GM18505 (cell line): ENCODE measurements around the gene RASL10A.

Experiments used
- ATAC-seq: cut with Tn5 transposase; IDR thresholded peaks from one replicate; pipeline ENCODE4 v1.9.1; 2021; ENCODE audit not compliant: unreplicated experiment
- POLR2A ChIP-seq: IDR thresholded peaks from 4 replicates; pipeline ENCODE4 v1.6.1; 2011; ENCODE audit warnings: borderline replicate concordance; ENCODE audit not compliant: insufficient read depth, insufficient read length; ENCODE audit errors: extremely low read depth

The RASL10A gene

DNA sequence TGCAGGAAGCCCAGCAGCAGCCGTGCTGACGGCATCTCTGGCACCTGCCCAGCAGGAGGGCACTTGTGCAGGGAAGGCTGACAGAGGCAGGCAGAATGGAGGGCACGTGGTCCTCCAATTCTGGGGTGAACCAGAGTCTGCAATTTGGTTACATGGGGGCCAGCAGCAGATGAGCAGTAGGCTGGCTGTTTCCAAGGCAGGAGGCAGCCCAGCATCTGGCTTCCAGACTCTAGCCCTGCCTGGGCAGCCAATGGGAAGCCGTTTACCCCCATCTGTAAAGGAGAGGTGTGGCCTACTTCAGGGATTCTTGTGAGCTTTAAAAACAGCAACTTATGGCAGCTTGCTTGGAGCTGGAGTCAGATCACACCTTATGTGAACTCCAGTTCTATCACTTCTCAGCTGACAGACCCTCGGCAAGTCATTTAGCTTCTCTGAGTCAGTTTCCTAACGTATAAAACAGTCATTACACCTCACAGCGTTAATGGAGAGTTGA, 27.9 kb upstream of the RASL10A start:
- no peak for ATAC-seq
- TF ChIP-seq POLR2A = no peak

DNA sequence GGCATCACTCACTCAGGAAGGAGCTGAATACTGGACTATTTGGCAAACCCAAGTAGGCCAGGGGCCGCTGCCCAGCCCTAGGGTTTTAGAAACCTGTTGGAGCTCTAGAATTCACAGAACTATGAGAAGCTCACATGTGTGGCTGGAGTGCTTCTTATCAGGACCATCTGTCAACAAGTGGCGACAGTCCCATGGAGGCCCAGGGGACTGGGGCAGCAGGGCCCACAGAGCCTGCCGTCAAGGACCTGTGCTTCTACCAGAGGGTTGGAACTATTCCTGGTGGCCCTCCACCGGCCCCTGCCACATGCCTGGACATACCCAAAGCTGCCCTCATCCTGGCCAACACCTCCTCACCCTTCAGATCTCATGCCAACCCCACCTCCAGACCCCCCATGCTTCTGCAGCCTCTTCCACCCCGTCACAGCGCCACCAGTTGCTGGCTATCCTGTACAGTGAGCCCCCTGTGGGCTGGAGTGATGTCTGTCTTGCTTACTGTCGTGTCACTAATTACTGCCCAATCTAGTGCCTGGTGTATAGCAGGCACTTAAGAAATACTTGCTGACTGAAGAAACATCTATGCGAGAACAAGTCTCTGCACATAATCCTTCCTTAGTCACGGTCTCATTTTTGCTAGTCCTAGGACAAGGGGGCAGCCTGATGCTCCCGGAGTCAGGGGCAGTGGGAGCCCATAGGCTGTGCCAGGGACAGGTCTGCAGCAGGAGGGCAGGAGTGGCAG, 27.2 kb upstream of the RASL10A start:
- no peak for TF ChIP-seq POLR2A
- no peak for ATAC-seq

- no peak for TF ChIP-seq POLR2A
- no peak for ATAC-seq
Measured at GRCh38 chr22:29342177-29342576, 26.7 kb upstream of the RASL10A start.

DNA sequence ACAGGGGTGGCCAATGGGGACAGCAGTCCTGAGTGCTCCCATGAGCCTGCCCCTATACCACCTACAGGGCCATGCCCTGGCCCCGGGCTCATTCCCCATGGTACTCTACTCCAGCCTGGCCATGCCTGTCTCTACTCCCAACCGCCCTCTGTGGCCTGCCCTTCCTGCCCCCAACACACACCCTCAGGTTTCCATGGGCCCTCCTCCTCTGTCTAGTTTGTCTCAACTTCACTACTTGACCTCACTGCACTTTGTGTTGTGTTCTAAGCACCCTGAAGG, 26.3 kb upstream of the RASL10A start:
- ATAC-seq = no peak
- TF ChIP-seq POLR2A = no peak

DNA sequence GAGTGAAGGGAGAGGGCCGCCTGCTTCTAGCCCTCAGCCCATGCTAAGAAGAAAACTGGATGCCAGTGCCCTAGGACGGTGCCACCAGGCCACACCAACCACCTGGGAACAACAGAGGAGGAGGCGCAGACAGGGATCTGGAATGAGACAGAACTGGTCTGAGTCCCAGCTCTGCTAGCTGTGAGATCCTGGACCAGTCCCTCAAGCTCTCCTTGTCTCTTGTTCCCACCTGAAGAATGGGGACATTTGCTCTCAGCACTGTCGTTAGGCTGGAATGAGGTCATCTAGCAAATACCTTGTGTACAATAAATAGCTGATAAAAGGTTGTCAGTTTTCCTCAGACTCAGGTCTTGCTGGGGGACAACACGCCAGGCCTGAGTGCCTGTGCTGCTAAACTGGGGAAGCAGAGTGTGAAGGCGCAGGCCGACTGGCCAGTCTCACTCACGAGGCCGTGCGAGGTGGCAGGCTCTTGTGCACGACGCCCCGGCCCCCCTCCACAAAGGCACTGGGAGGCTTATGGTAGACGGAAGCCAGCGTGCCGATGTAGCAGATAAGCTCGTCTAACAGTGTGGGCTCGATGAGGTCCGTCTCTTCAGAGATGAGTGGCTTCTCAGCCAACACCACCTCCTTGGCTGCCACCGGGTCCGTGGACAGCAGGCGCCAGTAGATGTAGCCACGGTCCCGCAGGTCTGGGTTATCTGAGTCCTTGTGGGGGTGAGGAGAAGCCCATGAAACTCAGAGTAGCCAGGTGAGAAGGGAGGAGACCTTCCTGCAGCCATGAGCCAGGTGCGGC, 25.8 kb upstream of the RASL10A start:
- no peak for TF ChIP-seq POLR2A
- no peak for ATAC-seq

GRCh38 chr22:29340566-29340965, 25.1 kb upstream of the RASL10A start:
- no peak for TF ChIP-seq POLR2A

GRCh38 chr22:29339381-29340235, 24.1 kb upstream of the RASL10A start:
- ATAC-seq = no peak
- TF ChIP-seq POLR2A = no peak

More at GRCh38 chr22:29340566-29340965, 25.1 kb upstream of the RASL10A start:
- ATAC-seq = no peak

DNA sequence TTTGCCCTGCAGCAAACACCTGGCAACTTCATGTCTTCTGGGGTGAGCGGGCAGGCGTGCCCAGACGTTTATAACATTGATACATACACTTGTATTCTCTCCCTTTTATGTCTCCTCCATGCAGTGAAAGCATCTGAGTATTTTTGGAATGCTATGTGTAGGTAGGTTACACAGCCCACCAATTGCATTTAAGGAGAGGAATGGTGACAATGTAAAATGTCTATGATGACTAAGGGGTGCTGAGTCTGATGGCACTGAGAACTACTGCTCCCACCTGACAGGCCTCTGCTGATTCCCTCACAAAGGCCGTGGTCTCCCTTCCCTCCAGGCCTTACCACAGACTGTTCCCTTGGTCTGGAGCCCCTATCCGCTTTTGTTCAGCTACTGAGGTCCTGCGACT, 22.9 kb upstream of the RASL10A start:
- no peak for ATAC-seq
- TF ChIP-seq POLR2A = no peak

- TF ChIP-seq POLR2A = no peak
- no peak for ATAC-seq
Measured at GRCh38 chr22:29337631-29338284, 22.3 kb upstream of the RASL10A start.

GRCh38 chr22:29336751-29337490, 21.4 kb upstream of the RASL10A start:
- TF ChIP-seq POLR2A = no peak

DNA sequence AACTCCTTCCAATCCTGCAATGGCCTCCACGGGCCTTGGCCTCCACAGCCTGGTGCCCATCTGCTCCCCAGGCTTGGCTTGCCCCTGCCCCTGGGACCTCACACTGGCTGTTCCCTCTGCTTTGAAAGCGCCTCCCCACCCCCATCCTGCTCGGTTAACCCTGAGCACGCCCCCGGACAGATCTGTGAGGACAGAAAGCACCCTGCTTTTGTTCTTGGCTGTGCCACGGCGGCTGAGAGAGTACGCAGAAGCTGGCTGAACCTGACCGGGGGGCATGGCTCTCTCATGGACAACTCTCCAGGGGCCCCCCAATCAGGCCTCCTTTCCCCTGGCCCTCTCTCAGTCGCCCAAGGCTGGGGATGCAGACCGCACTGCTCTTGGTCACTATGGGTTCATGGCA, 20.2 kb upstream of the RASL10A start:
- ATAC-seq = no peak
- no peak for TF ChIP-seq POLR2A

More at GRCh38 chr22:29336751-29337490, 21.4 kb upstream of the RASL10A start:
- no peak for ATAC-seq

GRCh38 chr22:29334696-29335344, 19.3 kb upstream of the RASL10A start:
- ATAC-seq = no peak
- no peak for TF ChIP-seq POLR2A
